NCI-H446 (cell line): ENCODE measurements around the gene FLT3.
"Not testable (repeated sequence)": the region's sequence is repeated elsewhere in the genome, so short reads cannot be mapped to it uniquely, and the experiment has no call there.

ENCODE experiments used
- DNase-seq, 2 experiments: peaks; one replicate each; lab custom pipeline; 2025; lab: John Stamatoyannopoulos, UW

FLT3 gene

DNA sequence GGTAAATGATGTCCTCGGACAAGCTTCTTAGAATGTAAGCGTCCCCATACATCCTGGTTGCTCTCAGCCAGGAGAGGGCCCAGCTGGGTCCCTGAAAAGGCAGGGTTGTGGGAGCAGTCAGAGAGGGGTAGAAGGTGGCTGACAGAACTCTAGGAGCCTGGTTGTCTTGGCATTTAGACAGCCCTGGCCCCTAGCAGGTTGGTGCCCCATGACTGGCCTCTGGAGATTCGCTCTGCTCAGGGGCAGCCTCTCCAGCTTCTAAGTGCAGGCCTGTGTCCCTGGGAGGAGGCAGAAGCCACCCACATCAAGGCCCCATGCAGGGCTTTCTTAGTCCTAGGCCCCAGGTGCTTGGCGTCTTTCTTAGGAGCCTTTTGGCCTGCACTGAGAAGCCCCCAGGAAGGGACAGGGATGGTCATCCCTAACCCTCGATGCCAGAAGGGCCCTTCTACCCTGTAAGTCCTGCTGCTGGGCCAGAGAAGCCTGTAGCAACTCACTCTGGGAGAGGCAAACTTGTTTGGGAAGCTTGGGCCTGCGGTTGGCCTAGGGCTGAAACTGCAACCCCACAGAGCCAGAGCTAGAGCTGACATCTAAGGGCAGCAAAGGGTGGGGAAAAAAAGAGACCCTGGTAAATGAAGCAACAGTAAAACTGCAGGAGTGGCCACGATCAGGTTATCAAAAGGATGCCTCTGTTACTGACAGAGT is 128.4 kb downstream of the FLT3 start:
- no peak for DNase-seq

DNA sequence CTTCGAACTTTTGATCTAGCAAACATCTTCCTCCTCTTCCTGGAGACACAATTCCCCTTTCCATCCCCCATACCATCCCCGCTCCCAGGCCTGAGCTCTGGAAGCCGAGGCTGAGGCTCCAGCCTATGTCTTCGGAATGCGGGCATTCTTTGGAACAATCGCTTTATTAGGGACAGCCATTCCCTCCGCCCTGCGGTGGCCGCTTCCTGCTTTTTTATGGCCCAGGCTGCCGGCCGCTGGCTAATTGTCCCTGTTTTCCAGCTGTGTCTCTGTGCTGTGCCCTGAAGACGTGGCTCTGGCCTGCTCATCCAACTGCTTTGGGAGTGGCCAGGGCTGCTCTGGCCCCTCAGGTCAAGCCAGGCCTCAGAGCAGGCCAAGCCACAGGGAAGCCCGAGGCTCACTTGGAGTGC is 129.1 kb downstream of the FLT3 start:
- DNase-seq: no peak

DNA sequence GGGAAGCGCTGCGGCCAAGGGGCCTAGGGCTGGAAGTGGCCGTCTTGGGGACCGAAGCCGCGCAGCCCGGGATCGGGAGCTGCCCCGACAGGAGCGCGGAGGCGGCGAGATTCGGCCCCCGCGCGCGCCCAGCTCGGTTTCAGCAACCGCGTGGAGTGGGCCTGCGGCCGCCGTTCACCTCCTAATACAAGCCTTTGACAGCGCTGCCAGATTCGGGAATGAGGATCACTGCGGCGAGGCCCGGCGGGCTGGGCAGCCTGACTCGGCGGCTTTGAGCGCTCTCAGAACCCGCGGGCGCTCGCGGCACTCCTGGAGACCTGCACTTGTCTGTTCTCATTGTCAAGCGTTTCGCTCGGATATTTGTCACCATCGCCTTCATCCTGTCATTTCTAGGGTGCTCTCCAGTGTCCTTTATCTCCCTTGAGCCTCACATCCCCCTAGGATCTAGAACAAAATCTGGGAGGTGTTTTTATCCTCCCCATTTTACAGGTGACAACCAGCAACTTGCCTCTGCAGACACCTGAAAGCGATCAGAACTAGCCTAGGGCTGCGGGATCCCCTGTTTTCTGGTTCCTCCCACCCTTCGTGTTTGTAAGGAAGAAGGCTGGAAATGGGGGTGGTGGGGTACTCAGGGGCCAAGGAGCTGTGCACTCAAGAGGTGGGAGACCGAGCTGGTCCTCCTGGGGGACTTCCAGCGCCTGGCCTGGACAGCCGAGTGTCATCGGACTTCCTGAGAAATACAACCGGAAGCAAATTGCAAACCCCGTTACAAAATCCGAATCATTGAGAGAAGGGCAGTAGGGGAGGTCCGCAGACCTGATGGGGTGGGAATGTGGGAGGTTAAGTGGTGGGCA is 129.8 kb downstream of the FLT3 start:
- DNase-seq: no peak

DNA sequence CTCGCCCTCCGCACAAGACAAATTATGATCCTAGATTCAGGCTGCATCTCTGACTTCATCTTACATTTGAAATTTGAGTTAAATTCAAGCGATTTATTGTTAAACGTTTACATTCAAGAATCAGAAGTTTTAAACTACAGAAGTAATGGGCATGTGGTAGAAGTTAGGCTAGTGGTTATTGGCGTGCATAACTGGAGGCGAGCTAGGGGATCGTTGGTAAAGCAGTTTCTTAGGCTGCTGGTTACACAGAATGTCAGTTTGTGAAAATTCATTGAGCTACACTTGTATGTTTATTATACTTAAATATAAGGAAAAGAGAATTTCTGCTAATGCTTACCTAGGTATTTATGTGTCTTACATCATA is 130.5 kb downstream of the FLT3 start:
- DNase-seq: no peak

GRCh38 chr13:27969082-27969865 is 131.1 kb downstream of the FLT3 start, which contains the start of gene CDX2:
TSS of gene CDX2 (minus strand) at chr13:27969315. CDS start at chr13:27969006, 309 bp downstream.
- DNase-seq: no peak

- DNase-seq: no peak
Measured at GRCh38 chr13:27968316-27969081, 131.9 kb downstream of the FLT3 start.

DNA sequence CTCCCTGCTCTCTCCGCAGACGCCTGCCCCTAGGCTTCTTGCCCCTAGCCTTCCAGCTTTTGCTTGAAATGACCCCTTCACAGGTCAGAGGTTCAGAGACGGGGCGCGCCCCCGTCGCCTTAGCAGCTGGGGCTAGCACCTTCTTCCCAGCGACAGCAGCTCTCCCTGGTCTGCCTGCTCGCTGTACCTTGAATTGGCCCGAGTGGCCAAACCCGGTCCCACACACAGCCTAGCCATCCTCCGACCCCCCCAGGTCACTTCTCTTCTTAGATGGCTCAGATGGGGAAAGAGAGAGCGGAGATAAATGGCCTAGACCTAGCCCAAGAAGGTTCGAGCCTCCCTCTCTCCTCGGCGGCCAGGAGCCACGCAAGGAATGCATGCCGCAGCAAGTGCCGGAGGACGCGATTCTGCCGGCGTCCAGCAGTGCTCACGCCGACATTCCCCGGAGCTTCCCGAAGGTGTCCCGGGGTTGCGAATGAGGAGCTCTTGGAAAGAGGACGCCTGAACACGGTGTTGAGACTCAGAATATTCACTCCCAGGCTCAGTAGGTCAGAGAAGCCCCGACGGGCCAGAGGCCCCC is 132.6 kb downstream of the FLT3 start:
- no peak for DNase-seq

DNA sequence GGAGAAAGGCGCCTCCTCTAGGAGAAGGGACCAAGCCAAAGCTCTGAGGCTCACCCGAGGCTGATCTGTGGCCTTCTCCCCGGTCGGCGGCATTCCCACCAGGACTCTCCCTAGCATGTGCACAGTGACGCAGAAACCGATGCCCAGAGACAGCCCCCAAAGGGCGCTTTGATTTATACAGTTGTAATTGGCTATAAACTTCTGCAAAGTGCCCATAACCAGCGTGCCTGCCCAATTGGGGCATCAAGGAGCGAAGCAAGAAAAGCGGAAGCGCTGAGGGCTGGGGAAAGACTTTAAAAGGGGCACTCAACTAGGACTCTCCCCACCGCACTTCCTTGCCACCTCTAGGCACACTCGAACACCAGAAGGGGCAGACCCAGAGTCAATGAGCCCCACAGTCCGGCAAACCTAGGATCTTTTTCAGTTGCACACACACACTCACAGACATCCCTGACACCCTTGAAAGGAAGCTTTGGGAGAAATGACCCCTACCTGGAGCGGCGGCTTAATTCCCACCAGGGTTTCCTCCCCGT is 133.1 kb downstream of the FLT3 start:
- no peak for DNase-seq

DNA sequence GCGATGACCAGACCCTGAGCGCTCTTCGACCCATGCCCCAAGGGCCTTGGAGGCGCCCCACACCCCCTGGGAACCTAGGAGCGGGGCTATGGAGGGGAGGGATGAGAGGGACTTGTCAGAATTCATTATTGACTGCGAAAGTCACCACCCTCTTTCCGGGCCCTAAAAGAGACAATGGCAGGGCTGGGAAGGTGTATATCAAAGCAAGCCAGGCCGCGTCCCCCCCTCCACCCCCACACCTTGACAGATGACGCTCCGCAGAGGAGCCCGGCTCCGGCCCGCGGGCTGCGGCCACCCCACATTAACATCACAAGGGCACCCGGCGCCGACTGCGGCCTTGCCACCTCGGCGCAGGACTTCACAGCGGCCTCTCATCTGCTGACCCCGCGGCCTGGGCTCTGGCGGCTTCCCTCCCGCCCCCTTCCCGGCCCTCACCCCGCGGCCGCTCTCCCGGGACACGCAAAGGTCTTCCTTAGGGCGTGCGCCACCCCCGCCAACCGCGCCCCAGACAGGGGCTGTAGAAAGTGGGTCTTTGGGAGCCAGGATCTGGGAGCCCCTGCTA is 133.7 kb downstream of the FLT3 start:
- no peak for DNase-seq

GRCh38 chr13:27965740-27966640 is 134.4 kb downstream of the FLT3 start:
- no peak for DNase-seq

- DNase-seq: no peak
Measured at GRCh38 chr13:27965343-27965739, 135.0 kb downstream of the FLT3 start.

GRCh38 chr13:27964741-27965323 is 135.5 kb downstream of the FLT3 start:
- DNase-seq: no peak

- DNase-seq: not testable (repeated sequence)
Measured at GRCh38 chr13:27964206-27964605, 136.2 kb downstream of the FLT3 start.

DNA sequence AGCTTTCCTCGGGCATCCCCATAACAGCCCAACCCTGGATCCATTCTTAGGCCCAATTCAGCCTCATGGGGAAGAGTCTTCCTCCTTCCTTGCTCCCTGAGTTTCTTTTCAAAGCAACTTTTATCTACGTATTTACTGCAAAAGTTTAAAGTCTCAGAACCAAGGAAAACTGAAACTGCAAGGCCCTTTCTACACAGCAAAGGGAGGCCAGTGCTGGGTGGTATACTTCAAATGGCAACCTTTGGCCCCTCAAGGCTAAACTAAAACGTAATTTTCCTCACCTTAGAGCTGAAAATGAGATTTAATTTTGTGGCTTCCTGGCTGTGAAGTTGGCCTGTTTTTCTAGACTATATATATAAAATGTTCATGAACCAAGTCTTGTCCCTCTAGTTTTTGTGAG is 136.9 kb downstream of the FLT3 start:
- no peak for DNase-seq

- no peak for DNase-seq
Measured at GRCh38 chr13:27962982-27963381, 137.4 kb downstream of the FLT3 start.

GRCh38 chr13:27962128-27962841 is 138.1 kb downstream of the FLT3 start:
- DNase-seq: no peak

DNA sequence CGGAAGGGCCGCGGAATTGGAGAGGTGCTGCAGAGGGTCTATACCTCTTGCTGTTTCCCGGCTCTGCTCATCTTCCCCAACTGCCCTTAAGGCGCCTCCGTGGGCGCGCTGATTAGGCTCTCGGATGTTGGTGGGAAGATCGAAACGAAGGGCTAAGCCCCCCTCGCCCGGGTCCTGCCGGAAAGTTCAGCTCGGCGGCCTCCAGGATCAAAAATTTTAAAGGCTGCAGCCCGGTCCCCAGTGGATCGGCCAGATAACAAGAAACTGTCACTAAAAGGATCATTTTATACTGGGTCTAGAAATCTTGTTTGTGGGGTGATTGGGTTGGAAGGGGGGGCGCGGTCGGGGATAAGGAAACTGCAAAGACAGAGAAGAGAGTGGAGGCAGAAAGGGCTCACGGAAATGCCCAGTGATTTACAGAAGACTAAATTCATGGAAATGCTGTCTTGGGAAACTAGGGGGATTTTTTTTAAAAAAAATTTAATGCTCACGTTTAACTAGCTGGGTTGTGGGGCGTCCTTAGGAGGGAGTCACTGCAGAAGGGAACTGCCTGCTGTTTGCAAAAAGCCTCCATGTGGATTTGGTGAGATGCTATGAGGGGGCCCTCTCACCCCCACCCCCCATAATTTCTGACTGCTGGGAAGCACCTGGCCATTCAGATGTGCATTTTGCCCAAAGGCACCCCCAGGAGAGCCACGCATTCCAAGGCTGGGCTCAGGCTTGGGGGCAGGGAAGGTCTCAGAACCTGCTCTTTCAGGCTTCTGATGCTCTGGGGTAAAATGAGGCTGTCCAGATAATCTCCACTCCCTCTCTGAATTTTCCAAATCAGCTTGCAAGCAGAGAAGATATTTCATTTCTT is 138.9 kb downstream of the FLT3 start:
- DNase-seq: no peak
